ENCODE results near the gene ECE2. TPM values are rescaled to one million over a fixed set of nuclear protein-coding genes. Genes with fewer than 3 reads are reported as not detected.

Gene ECE2
- polyA plus RNA-seq, 1 of the 3 experiments (the other 2 are of a cell fraction) = 0.03 TPM

- Histone ChIP-seq H3K9me3 (no peaks in the 10 kb centered on the region), H3K79me2 (ENCODE audit: insufficient read depth) (no peaks in the 10 kb centered on the region), H4K20me1 (ENCODE audit: insufficient read depth) (no peaks in the 10 kb centered on the region), H3K4me3 (ENCODE audit: low read depth in 2 of 2, low read length in 1 of 2) (no peak overlapping the region), H3K27ac (ENCODE audit: low read depth in 2 of 2, low read length in 1 of 2) (peak overlapping the region in 1 of 2 experiments; percentile 39; a peak in 1 of 4 replicates), H3K36me3 (replicated peaks in 1 of 2; ENCODE audit: control insufficient read depth in 1 of 2, insufficient read depth in 2 of 2, low read length in 1 of 2) (no peaks in the 10 kb centered on the region), H3F3A (replicated peaks; ENCODE audit: insufficient read depth) (no peaks in the 10 kb centered on the region), H3K9ac (no peak overlapping the region), H3K4me1 (ENCODE audit: control insufficient read depth in 1 of 2, insufficient read depth in 2 of 2, low read depth in 1 of 2, low read length in 1 of 2) (peaks cover 0 to 22% of the 10 kb centered on the region in 2 experiments; a peak in 2 of 4 replicates), H2AFZ (ENCODE audit: low read depth) (no peak overlapping the region), H3K27me3 (ENCODE audit: insufficient read depth) (peaks cover 27% of the 10 kb centered on the region), H3K9me2 (no peaks in the 10 kb centered on the region), H3K4me2 (0 out of 2 replicates have a peak overlapping the region, but pooled peaks have one; percentile 17)
- peak; percentile 91 for DNase-seq
- WGBS (ENCODE audit: low lambda C conversion rate) = 6% methylated on average over 4 of the region's 4 CpGs
- ChIA-PET CTCF (interaction anchor here (0.9 to 2.6 kb wide), 9 partner anchors 10 to 338 kb away, joined by 3 to 8 read pairs (median 4); partner anchors contain the start of genes ABCC5 and EEF1AKMT4), POLR2A (no interaction called here)
- TF ChIP-seq MEF2A (IDR thresholded peaks at IDR 0.05; ENCODE audit: borderline replicate concordance, low read depth) (no peak), YY1 (IDR thresholded peaks at IDR 0.05; ENCODE audit: low read depth) (no peak), CTCF (IDR thresholded peaks at IDR 0.05) (peak; percentile 29), PBX3 (IDR thresholded peaks at IDR 0.05) (no peak), TCF12 (IDR thresholded peaks at IDR 0.05) (0 out of 2 replicates have a peak, but pooled peaks have one; percentile 10), TEAD4 (IDR thresholded peaks at IDR 0.05; ENCODE audit: borderline replicate concordance, insufficient read depth) (no peak), FOXJ3 (CRISPR knock-in tag; IDR thresholded peaks at IDR 0.05) (no peak), RXRA (IDR thresholded peaks at IDR 0.05; ENCODE audit: borderline replicate concordance, low read depth) (no peak), EZH2phosphoT487 (IDR thresholded peaks at IDR 0.05; ENCODE audit: borderline replicate concordance, low read depth) (no peak), FOSL2 (IDR thresholded peaks at IDR 0.05; ENCODE audit: borderline replicate concordance, low read depth) (peak; percentile 84), RAD21 (IDR thresholded peaks at IDR 0.05; ENCODE audit: low read length) (peak; percentile 68), RFX5 (IDR thresholded peaks at IDR 0.05; ENCODE audit: low read length) (no peak), SIN3A (IDR thresholded peaks at IDR 0.05; ENCODE audit: borderline replicate concordance, low read depth, low read length) (no peak), ELF1 (IDR thresholded peaks at IDR 0.05) (no peak), JUND (IDR thresholded peaks at IDR 0.05) (no peak), RCOR1 (IDR thresholded peaks at IDR 0.05; ENCODE audit: low read length) (peak; percentile 23; the same call in 1 of the 2 replicates), MXI1 (IDR thresholded peaks at IDR 0.05; ENCODE audit: low read depth, low read length) (peak; percentile 54; the same call in 1 of the 2 replicates), SMC3 (IDR thresholded peaks at IDR 0.05; ENCODE audit: low read depth, low read length) (peak; percentile 45; the same call in 1 of the 2 replicates)
- TF ChIP-seq, protein P1, sequence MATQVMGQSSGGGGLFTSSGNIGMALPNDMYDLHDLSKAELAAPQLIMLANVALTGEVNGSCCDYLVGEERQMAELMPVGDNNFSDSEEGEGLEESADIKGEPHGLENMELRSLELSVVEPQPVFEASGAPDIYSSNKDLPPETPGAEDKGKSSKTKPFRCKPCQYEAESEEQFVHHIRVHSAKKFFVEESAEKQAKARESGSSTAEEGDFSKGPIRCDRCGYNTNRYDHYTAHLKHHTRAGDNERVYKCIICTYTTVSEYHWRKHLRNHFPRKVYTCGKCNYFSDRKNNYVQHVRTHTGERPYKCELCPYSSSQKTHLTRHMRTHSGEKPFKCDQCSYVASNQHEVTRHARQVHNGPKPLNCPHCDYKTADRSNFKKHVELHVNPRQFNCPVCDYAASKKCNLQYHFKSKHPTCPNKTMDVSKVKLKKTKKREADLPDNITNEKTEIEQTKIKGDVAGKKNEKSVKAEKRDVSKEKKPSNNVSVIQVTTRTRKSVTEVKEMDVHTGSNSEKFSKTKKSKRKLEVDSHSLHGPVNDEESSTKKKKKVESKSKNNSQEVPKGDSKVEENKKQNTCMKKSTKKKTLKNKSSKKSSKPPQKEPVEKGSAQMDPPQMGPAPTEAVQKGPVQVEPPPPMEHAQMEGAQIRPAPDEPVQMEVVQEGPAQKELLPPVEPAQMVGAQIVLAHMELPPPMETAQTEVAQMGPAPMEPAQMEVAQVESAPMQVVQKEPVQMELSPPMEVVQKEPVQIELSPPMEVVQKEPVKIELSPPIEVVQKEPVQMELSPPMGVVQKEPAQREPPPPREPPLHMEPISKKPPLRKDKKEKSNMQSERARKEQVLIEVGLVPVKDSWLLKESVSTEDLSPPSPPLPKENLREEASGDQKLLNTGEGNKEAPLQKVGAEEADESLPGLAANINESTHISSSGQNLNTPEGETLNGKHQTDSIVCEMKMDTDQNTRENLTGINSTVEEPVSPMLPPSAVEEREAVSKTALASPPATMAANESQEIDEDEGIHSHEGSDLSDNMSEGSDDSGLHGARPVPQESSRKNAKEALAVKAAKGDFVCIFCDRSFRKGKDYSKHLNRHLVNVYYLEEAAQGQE (IDR thresholded peaks at IDR 0.05; ENCODE audit: low read depth, low read length) = no peak
- TF ChIP-seq, protein P2, sequence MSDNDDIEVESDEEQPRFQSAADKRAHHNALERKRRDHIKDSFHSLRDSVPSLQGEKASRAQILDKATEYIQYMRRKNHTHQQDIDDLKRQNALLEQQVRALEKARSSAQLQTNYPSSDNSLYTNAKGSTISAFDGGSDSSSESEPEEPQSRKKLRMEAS (IDR thresholded peaks at IDR 0.05; ENCODE audit: low read depth) = no peak
- TF ChIP-seq, protein P3, sequence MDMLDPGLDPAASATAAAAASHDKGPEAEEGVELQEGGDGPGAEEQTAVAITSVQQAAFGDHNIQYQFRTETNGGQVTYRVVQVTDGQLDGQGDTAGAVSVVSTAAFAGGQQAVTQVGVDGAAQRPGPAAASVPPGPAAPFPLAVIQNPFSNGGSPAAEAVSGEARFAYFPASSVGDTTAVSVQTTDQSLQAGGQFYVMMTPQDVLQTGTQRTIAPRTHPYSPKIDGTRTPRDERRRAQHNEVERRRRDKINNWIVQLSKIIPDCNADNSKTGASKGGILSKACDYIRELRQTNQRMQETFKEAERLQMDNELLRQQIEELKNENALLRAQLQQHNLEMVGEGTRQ (IDR thresholded peaks at IDR 0.05; ENCODE audit: borderline replicate concordance, low read depth, low read length) = no peak
- TF ChIP-seq, protein P4, sequence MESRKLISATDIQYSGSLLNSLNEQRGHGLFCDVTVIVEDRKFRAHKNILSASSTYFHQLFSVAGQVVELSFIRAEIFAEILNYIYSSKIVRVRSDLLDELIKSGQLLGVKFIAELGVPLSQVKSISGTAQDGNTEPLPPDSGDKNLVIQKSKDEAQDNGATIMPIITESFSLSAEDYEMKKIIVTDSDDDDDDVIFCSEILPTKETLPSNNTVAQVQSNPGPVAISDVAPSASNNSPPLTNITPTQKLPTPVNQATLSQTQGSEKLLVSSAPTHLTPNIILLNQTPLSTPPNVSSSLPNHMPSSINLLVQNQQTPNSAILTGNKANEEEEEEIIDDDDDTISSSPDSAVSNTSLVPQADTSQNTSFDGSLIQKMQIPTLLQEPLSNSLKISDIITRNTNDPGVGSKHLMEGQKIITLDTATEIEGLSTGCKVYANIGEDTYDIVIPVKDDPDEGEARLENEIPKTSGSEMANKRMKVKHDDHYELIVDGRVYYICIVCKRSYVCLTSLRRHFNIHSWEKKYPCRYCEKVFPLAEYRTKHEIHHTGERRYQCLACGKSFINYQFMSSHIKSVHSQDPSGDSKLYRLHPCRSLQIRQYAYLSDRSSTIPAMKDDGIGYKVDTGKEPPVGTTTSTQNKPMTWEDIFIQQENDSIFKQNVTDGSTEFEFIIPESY (IDR thresholded peaks at IDR 0.05; ENCODE audit: borderline replicate concordance, low read depth) = no peak
- TF ChIP-seq, protein P5, sequence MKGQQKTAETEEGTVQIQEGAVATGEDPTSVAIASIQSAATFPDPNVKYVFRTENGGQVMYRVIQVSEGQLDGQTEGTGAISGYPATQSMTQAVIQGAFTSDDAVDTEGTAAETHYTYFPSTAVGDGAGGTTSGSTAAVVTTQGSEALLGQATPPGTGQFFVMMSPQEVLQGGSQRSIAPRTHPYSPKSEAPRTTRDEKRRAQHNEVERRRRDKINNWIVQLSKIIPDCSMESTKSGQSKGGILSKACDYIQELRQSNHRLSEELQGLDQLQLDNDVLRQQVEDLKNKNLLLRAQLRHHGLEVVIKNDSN (IDR thresholded peaks at IDR 0.05; ENCODE audit: borderline replicate concordance, low read depth) = no peak
Observed at GRCh38 chr3:184234224-184234623, 41.6 kb upstream of the ECE2 start.

All from SK-N-SH (cell line).